ENCODE results near the gene SLC22A23.

GRCh38 chr6:3258720-3259490 lies 197.9 kb downstream of the SLC22A23 start, which contains the start of gene PSMG4:
- TF ChIP-seq, protein P1, sequence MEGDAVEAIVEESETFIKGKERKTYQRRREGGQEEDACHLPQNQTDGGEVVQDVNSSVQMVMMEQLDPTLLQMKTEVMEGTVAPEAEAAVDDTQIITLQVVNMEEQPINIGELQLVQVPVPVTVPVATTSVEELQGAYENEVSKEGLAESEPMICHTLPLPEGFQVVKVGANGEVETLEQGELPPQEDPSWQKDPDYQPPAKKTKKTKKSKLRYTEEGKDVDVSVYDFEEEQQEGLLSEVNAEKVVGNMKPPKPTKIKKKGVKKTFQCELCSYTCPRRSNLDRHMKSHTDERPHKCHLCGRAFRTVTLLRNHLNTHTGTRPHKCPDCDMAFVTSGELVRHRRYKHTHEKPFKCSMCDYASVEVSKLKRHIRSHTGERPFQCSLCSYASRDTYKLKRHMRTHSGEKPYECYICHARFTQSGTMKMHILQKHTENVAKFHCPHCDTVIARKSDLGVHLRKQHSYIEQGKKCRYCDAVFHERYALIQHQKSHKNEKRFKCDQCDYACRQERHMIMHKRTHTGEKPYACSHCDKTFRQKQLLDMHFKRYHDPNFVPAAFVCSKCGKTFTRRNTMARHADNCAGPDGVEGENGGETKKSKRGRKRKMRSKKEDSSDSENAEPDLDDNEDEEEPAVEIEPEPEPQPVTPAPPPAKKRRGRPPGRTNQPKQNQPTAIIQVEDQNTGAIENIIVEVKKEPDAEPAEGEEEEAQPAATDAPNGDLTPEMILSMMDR (IDR thresholded peaks at IDR 0.05; ENCODE audit: insufficient read depth, low read depth, low read length): no peak
- TF ChIP-seq EZH2 (IDR thresholded peaks at IDR 0.05; ENCODE audit: insufficient read depth, low read length): no peak
